Measurements from ENCODE around the gene DAZ4.
"Not testable (repeated sequence)": the region's sequence is repeated elsewhere in the genome, so short reads cannot be mapped to it uniquely, and the experiment has no call there.

DNA sequence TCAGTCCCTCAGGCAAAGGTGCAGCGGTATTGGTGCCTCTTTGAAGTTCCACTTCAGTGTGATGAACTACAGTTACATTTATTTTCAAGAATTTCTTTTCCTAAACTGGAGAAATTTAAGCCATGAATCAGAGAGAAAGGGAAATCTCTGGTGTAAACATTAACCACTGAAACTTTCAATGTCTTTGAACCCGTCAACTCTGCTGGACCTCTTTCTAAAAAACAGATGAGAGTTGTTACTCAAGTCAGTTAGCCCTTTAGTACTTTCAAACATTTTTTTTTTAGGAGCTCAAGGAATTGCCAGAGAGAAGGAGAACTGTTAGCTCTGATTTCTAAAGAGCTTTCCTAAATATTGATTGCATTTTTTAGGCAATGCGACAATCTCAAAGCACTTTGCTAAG is 11.9 kb upstream of the DAZ4 start:
- TF ChIP-seq, protein P1, sequence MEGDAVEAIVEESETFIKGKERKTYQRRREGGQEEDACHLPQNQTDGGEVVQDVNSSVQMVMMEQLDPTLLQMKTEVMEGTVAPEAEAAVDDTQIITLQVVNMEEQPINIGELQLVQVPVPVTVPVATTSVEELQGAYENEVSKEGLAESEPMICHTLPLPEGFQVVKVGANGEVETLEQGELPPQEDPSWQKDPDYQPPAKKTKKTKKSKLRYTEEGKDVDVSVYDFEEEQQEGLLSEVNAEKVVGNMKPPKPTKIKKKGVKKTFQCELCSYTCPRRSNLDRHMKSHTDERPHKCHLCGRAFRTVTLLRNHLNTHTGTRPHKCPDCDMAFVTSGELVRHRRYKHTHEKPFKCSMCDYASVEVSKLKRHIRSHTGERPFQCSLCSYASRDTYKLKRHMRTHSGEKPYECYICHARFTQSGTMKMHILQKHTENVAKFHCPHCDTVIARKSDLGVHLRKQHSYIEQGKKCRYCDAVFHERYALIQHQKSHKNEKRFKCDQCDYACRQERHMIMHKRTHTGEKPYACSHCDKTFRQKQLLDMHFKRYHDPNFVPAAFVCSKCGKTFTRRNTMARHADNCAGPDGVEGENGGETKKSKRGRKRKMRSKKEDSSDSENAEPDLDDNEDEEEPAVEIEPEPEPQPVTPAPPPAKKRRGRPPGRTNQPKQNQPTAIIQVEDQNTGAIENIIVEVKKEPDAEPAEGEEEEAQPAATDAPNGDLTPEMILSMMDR (IDR thresholded peaks at IDR 0.05) = not testable (repeated sequence)
- TF ChIP-seq POLR2A (IDR thresholded peaks at IDR 0.05); POLR2AphosphoS5 (IDR thresholded peaks at IDR 0.05; ENCODE audit: insufficient read depth in 1 of 2, low read depth in 1 of 2): not testable (repeated sequence)
